ENCODE results near the gene ARHGAP12.

GRCh38 chr10:31977440-31978155 is 49.0 kb upstream of the ARHGAP12 start:
- TF ChIP-seq CTCF (IDR thresholded peaks at IDR 0.05; ENCODE audit: borderline replicate concordance, extremely low read depth, low read length, poor library complexity, severe bottlenecking) (no peak), EZH2 (IDR thresholded peaks at IDR 0.05; ENCODE audit: borderline replicate concordance, low read depth, low read length, severe bottlenecking) (no peak)

Measured in DND-41 (cell line).